ENCODE data around the gene CNTN5. TPM values are rescaled to one million over a fixed set of nuclear protein-coding genes. Genes with fewer than 3 reads are reported as not detected.

Gene CNTN5
- total RNA-seq, 2 donors from 2014 or later = 0.85 to 4.2 TPM

DNA sequence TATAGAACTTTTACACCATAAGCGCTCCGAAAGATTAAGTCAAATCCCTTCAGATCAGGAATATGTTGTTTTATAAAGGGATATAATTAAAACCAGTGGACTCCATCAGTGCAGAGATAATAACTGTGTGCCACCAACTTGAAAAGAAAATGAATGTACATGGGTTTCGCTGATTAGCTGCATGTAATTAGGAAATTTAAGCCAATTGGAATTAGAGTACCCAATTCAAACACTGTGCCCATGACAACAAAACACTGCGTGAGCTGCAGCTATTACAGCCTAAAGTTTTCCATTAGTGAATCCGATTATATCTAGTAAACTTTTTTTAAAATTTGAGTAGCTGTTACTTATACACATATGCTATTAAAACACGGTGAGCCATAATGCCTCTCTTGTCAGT lies 1274.0 kb downstream of the CNTN5 start:
- H3K9me3 ChIP-seq = no peaks in the 10 kb centered on the region
- H3K27me3 ChIP-seq (replicated peaks; ENCODE audit: insufficient read depth) = no peaks in the 10 kb centered on the region
- no peak overlapping the region for H3K27ac ChIP-seq
- no peaks in the 10 kb centered on the region for H3K4me1 ChIP-seq (ENCODE audit: control insufficient read depth in 1 of 2, low read depth in 2 of 2)
- ATAC-seq (ENCODE audit: insufficient number of reproducible peaks, low FRiP score, low read depth) (no peak), DNase-seq (ENCODE audit: low spot score) (no peak)
- TF ChIP-seq, protein P1, sequence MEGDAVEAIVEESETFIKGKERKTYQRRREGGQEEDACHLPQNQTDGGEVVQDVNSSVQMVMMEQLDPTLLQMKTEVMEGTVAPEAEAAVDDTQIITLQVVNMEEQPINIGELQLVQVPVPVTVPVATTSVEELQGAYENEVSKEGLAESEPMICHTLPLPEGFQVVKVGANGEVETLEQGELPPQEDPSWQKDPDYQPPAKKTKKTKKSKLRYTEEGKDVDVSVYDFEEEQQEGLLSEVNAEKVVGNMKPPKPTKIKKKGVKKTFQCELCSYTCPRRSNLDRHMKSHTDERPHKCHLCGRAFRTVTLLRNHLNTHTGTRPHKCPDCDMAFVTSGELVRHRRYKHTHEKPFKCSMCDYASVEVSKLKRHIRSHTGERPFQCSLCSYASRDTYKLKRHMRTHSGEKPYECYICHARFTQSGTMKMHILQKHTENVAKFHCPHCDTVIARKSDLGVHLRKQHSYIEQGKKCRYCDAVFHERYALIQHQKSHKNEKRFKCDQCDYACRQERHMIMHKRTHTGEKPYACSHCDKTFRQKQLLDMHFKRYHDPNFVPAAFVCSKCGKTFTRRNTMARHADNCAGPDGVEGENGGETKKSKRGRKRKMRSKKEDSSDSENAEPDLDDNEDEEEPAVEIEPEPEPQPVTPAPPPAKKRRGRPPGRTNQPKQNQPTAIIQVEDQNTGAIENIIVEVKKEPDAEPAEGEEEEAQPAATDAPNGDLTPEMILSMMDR (IDR thresholded peaks at IDR 0.05) = no peak
- H3K4me3 ChIP-seq = no peak overlapping the region
- no peaks in the 10 kb centered on the region for H3K36me3 ChIP-seq

DNA sequence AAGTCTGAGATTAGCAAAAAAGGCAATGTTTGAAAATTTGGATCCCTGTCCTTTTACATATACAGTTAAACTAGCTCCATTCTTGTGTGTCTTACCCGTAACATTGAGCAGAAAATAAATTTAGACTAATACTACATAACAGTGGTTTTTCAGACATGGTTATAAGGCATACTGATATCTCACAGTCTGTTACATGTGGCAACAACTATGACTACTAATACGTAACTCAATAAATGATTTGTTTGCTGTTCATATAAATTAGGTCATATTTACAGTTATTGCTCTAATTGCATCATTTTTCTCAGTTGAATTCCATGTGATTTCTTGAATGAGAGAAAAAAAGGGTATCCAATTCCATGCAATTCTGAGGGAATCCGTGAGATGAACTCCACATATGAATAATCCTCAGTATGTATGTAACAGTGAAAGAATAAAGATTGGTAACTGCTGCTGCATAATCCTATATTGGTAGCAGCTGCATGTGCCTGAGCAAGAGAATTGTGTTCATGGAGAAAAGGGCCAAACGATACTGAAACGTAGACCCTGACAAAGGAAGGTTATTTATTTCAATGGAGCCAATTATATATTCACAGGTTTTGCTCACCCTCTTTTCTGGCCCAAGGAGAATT lies 1275.4 kb downstream of the CNTN5 start:
- H3K27ac ChIP-seq = no peak overlapping the region

GRCh38 chr11:100297516-100297915 lies 1276.8 kb downstream of the CNTN5 start:
- Histone ChIP-seq H3K9me3 (no peaks in the 10 kb centered on the region), H3K27ac (no peak overlapping the region), H3K27me3 (replicated peaks; ENCODE audit: insufficient read depth) (no peaks in the 10 kb centered on the region), H3K36me3 (no peaks in the 10 kb centered on the region), H3K4me3 (no peak overlapping the region), H3K4me1 (ENCODE audit: control insufficient read depth in 1 of 2, low read depth in 2 of 2) (no peaks in the 10 kb centered on the region)
- ATAC-seq (ENCODE audit: insufficient number of reproducible peaks, low FRiP score, low read depth) (no peak), DNase-seq (ENCODE audit: low spot score) (no peak)
- TF ChIP-seq, protein P1 (IDR thresholded peaks at IDR 0.05) = no peak

More for the DNA sequence above, 1275.4 kb downstream of the CNTN5 start:
- Histone ChIP-seq H3K27me3 (replicated peaks; ENCODE audit: insufficient read depth) (no peaks in the 10 kb centered on the region), H3K4me1 (ENCODE audit: control insufficient read depth in 1 of 2, low read depth in 2 of 2) (no peaks in the 10 kb centered on the region), H3K36me3 (no peaks in the 10 kb centered on the region), H3K4me3 (no peak overlapping the region), H3K9me3 (no peaks in the 10 kb centered on the region)
- no peak for DNase-seq (ENCODE audit: low spot score)
- TF ChIP-seq, protein P1 (IDR thresholded peaks at IDR 0.05) = no peak
- no peak for ATAC-seq (ENCODE audit: insufficient number of reproducible peaks, low FRiP score, low read depth)

- Histone ChIP-seq H3K27me3 (replicated peaks; ENCODE audit: insufficient read depth) (no peaks in the 10 kb centered on the region), H3K9me3 (no peaks in the 10 kb centered on the region), H3K36me3 (no peaks in the 10 kb centered on the region), H3K4me1 (ENCODE audit: control insufficient read depth in 1 of 2, low read depth in 2 of 2) (no peaks in the 10 kb centered on the region), H3K4me3 (no peak overlapping the region), H3K27ac (no peak overlapping the region)
- TF ChIP-seq, protein P1 (IDR thresholded peaks at IDR 0.05) = no peak
- DNase-seq (ENCODE audit: low spot score) (no peak), ATAC-seq (ENCODE audit: insufficient number of reproducible peaks, low FRiP score, low read depth) (no peak)
These were observed 1282.1 kb downstream of the CNTN5 start for GRCh38 chr11:100302824-100303223.

DNA sequence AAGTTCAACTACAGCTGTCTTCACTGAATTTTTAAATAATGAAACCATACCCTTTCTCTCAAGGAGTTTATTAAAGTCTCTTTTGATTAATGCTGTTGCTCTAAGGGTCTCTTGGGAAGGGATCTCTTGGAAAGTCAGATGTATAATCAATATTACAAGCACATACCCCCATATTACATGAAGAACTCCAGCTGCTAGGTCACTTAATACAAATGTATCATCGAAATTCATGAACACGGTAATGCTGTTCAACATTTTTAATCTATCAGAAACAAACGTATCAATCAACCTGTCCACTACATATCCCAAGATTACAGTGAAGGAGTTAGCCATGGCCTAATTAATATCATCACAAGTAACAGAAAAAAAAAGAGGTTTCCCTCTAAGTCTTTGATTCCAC lies 1283.1 kb downstream of the CNTN5 start:
- TF ChIP-seq, protein P1 (IDR thresholded peaks at IDR 0.05) = no peak
- no peak for ATAC-seq (ENCODE audit: insufficient number of reproducible peaks, low FRiP score, low read depth)
- H3K27ac ChIP-seq = no peak overlapping the region
- no peak for DNase-seq (ENCODE audit: low spot score)
- no peaks in the 10 kb centered on the region for H3K27me3 ChIP-seq (replicated peaks; ENCODE audit: insufficient read depth)
- H3K4me1 ChIP-seq (ENCODE audit: control insufficient read depth in 1 of 2, low read depth in 2 of 2) = no peaks in the 10 kb centered on the region
- H3K36me3 ChIP-seq = no peaks in the 10 kb centered on the region
- no peaks in the 10 kb centered on the region for H3K9me3 ChIP-seq
- no peak overlapping the region for H3K4me3 ChIP-seq

Measured in thoracic aorta (tissue), 2 donors.